HG03280 (cell line): Measurements from ENCODE around the gene C10orf67.
"Not testable (repeated sequence)": the region's sequence is repeated elsewhere in the genome, so short reads cannot be mapped to it uniquely, and the experiment has no call there.

Experiments
- ATAC-seq: cut with Tn5 transposase; IDR thresholded peaks from one replicate; pipeline ENCODE4 v1.9.1; 2021; ENCODE audit warnings: mild to moderate bottlenecking, moderate library complexity; ENCODE audit not compliant: unreplicated experiment

The C10orf67 gene

GRCh38 chr10:23362879-23363792, 18.5 kb upstream of the C10orf67 start:
- ATAC-seq = no peak

GRCh38 chr10:23362069-23362830, 17.7 kb upstream of the C10orf67 start:
- ATAC-seq = no peak

- no peak for ATAC-seq
These were observed 17.1 kb upstream of the C10orf67 start for GRCh38 chr10:23361665-23362064.

GRCh38 chr10:23359692-23360380, 15.2 kb upstream of the C10orf67 start:
- ATAC-seq = no peak

GRCh38 chr10:23358357-23358756, 13.8 kb upstream of the C10orf67 start:
- ATAC-seq = no peak

- ATAC-seq = no peak
These were observed 10.2 kb upstream of the C10orf67 start for GRCh38 chr10:23354630-23355279.

- ATAC-seq = no peak
These were observed 7.4 kb upstream of the C10orf67 start for GRCh38 chr10:23351926-23352519.

- ATAC-seq = not testable (repeated sequence)
These were observed 6.1 kb upstream of the C10orf67 start for GRCh38 chr10:23350706-23351105.

GRCh38 chr10:23345861-23346260, 1.3 kb upstream of the C10orf67 start:
- ATAC-seq = no peak

- ATAC-seq = no peak
These were observed 881 bp downstream of the C10orf67 start for GRCh38 chr10:23343591-23344240.

GRCh38 chr10:23342213-23342884, 2.2 kb downstream of the C10orf67 start:
- no peak for ATAC-seq

GRCh38 chr10:23341004-23341403, 3.6 kb downstream of the C10orf67 start:
- ATAC-seq = no peak

- no peak for ATAC-seq
These were observed 4.2 kb downstream of the C10orf67 start for GRCh38 chr10:23340354-23340753.

GRCh38 chr10:23338886-23339285, 5.7 kb downstream of the C10orf67 start:
- ATAC-seq = no peak

- ATAC-seq = no peak
These were observed 6.3 kb downstream of the C10orf67 start for GRCh38 chr10:23338155-23338828.

- ATAC-seq = no peak
These were observed 7.0 kb downstream of the C10orf67 start for GRCh38 chr10:23337616-23338015.

- ATAC-seq = no peak
These were observed 12.9 kb downstream of the C10orf67 start for GRCh38 chr10:23331567-23332301.

- no peak for ATAC-seq
These were observed 13.6 kb downstream of the C10orf67 start for GRCh38 chr10:23330948-23331347.
